ENCODE results near the gene GFOD1.

- no peak for TF ChIP-seq CTCF (IDR thresholded peaks at IDR 0.05; ENCODE audit: low read depth, low read length, missing input control)
- TF ChIP-seq ZBTB33 (IDR thresholded peaks at IDR 0.05) = no peak
- TF ChIP-seq GABPA (IDR thresholded peaks at IDR 0.05 in 1 of 2, conservative IDR thresholded peaks at IDR 0.05 in 1 of 2) = no peak
- TF ChIP-seq REST (IDR thresholded peaks at IDR 0.05) = no peak
- no peak for TF ChIP-seq MAX (IDR thresholded peaks at IDR 0.05)
- no peak for TF ChIP-seq ATF3 (IDR thresholded peaks at IDR 0.05)
- no peak for TF ChIP-seq TAF1 (conservative IDR thresholded peaks at IDR 0.05)
Observed at GRCh38 chr6:13431059-13431656, 56.2 kb downstream of the GFOD1 start.
